ENCODE measurements around the gene ASF1B.
A peak's percentile ranks its signal among the peaks of the same experiment; 100 is the strongest.
"Not testable (repeated sequence)": the region's sequence is repeated elsewhere in the genome, so short reads cannot be mapped to it uniquely, and the experiment has no call there.

The ASF1B gene

GRCh38 chr19:14159059-14159458 is 22.7 kb upstream of the ASF1B start:
- no peak for DNase-seq (ENCODE audit: low spot score)

DNA sequence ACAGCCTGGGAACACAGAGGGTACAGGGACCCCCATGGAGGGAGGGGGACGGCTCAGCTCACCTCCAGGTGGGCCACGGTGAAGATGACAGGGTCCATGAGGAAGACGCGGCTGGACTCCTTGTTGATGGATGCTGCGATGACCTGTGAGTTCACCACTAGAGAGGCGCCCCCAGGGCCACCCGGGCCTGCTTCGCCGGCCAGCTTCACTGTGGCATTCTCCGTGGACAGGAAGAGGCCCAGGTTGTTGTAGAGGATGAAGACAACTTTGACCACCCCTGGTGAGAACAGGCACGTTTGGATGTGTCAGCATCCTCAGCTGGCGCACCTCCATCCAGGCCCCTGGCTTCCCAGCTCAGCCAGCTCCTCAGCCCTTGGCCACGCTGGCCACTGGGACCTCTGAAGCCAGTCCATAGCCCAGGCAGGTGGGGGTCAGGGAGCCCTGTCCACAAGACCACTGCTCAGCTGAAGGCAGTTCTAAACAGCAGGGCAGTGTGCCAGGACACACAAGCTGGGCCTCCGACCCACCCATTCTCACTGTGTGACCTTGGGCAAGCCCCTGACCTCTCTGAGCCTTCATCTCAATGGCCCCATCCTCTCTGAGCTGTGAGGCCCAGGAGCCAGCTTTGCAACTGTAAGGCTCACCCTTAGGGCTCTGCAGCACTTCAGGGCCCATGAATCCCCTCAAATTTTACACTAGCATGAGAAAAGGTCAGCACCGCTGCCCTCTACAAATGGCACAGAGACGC is 22.1 kb upstream of the ASF1B start:
- no peak for DNase-seq (ENCODE audit: low spot score)

DNA sequence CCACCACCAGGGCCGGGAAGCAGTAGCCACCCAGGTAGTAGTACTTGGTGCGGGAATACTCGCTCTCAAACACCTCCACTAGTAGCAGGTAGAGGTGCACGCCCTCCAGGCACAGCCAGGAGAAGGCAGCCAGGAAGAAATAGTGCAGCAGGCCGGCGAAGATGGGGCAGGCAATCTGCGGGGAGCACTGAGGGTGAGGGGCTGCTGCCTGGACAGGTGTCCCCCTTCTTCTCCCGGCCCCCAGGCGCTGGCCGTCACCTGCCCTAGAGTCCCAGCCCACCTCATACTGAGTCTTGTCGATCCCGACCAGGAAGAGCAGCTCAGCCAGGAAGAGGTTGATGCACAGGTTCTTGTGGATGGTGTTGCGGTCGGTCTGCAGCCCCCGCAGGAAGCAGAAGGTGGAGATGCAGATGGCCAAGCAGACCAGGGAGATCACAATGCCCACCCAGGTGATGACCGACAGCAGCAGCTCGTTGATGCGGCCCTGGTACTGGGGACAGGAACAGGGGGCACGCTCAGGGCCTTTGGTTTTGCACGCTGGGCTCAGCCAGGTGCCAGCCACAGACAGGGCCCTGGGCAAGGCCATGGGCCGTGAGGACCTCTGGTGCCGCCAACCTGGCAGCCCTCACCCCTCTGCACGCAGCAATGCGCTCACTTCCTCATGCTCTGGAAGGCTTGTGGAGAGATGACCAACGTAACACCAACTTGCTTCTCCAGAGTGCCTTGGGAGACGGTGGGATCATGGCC is 20.8 kb upstream of the ASF1B start:
- no peak for DNase-seq (ENCODE audit: low spot score)

- no peak for DNase-seq (ENCODE audit: low spot score)
Observed at GRCh38 chr19:14156122-14156521, 19.7 kb upstream of the ASF1B start.

- no peak for DNase-seq (ENCODE audit: low spot score)
Observed at GRCh38 chr19:14155371-14155770, 19.0 kb upstream of the ASF1B start.

- no peak for DNase-seq (ENCODE audit: low spot score)
Observed at GRCh38 chr19:14152713-14153112, 16.3 kb upstream of the ASF1B start.

GRCh38 chr19:14150770-14151661 is 14.6 kb upstream of the ASF1B start:
- DNase-seq (ENCODE audit: low spot score), result no peak

GRCh38 chr19:14150041-14150769 is 13.8 kb upstream of the ASF1B start:
- DNase-seq (ENCODE audit: low spot score), result no peak

- DNase-seq (ENCODE audit: low spot score), result peak; percentile 40
Observed at GRCh38 chr19:14149509-14149994, 13.2 kb upstream of the ASF1B start.

DNA sequence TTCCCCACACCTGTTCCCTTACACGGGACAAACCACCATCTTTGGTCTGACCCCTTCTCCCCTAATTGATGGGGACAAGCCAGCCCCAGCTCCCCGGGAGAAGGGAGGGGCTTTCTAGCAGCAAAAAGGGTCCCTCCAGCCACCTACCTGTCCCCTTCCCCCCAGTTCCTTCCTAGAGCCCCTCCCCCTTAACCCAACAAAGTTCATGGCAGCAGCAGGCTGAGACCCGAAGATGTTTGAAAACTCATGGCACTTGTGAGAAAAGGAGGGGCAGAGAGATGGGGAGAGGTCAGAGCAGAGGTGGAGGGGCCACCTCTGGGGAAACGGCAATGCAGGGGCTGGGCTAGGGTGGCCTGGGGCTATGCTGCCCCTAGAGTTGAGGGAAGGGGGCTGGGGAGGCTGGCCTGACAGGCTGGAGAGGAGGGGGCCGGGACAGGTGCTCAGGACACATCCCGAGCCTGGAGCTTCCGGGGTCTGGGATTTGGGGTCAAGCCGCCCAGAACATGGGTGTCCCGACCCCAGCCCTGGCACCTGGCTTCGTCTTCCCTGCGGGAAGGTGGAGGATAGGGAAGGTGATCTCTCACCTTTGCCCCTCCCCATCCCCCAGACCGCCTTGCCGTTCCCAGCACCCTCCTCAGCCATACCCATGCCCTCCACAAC is 12.5 kb upstream of the ASF1B start:
- no peak for DNase-seq (ENCODE audit: low spot score)

DNA sequence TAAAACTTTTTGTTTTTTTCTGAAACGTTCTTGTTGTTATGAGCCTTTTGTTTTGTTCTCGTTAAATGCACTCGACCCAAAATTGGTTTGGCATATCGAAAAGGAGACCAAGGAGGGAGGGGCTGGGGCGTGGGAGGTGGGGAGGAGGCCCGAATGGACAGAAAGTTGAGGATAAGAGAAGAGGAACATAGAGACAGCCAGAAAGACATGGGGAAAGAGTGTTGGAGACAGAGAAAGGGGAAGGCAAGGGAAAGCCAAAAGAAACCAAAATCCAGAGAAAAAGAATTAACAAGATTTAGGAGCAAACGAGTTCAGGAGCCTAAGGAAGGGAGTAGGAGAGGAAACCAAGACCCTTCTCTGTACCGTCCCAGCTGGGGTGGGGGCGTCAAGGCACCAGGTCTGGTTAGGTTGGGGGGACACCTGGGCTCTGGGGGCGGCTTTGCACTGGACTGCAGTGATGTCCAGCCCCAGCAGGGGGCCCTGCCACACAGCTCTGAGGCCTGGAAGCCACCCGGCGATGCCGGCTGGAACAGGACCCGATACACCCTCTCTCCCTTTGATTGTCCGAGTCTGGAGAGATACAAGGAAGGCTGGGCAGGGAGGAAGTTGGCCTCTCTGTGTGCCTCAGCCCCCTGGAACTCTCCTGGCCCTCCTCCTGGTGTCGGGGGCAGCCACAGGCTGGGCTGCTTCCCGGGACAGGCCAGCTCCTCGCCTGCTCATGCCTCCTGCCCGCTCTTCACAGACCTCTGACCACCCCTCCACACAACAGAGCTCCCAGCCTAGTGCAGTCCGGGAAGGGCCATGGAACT is 11.6 kb upstream of the ASF1B start:
- peak; percentile 37 for DNase-seq (ENCODE audit: low spot score)

- DNase-seq (ENCODE audit: low spot score), result no peak
Observed at GRCh38 chr19:14146789-14147216, 10.4 kb upstream of the ASF1B start.

- not testable (repeated sequence) for DNase-seq (ENCODE audit: low spot score)
Observed at GRCh38 chr19:14146169-14146568, 9.8 kb upstream of the ASF1B start.

DNA sequence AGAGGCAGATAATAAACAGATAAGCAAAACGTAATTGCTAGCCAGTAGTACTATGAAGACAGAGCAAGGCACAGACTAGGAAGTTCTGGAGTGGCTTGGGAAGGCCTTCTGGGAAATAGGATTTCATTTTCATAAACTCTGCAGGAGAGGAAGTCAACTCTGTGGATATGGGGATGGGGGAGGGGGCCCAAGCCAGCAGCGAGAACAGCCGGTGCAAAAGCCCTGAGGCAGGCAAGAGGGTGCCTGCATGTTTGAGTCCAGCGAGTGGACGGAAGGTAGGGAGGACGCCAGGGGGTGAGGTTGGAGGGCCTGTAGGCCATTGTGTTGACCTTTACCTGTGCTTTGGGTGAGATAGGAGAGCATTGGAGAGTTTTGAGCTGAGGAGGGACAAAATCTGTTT is 9.0 kb upstream of the ASF1B start:
- DNase-seq (ENCODE audit: low spot score), result no peak

DNA sequence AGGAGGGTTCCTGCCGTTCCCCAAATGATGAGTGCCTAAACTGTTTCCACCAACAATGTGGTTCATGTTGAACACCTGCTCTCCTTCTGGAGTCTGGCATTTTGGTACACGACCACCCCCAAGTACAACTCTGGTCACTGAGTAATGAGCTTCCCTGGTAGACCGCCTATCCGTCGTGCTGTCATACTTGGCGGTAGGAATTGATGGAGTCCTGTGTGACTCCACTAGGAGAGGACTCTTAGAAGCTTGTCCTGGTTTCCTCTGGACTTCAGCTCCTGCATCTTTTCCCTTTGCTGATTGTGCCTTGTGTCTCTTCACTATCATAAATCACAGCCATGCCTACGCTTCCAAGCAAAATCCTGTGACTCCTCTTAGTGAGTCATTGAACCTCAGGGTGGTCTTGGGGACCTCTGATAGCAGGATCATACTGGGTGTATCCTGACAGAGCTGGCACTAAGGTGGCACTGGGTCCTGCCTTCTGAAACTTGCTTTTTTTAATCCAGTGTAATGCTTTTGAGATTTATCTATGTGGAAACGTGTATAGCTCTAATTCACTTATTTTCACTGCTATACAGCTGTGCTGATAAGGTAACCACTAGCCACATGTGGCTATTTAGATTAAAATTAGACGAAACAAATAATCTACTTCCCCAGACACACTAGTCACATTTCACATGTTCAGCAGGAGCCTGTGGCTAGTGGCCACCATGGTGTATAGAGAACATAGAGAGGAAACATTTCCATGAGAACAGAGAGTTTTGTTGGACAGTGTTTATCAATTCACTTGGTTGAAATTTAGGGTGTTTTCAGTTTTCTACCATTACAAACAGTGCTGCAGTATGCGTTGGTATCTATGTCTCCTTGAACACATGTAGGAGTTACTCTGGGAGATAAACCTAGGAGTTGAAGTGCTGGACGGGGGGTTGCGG is 6.1 kb upstream of the ASF1B start:
- no peak for DNase-seq (ENCODE audit: low spot score)

DNA sequence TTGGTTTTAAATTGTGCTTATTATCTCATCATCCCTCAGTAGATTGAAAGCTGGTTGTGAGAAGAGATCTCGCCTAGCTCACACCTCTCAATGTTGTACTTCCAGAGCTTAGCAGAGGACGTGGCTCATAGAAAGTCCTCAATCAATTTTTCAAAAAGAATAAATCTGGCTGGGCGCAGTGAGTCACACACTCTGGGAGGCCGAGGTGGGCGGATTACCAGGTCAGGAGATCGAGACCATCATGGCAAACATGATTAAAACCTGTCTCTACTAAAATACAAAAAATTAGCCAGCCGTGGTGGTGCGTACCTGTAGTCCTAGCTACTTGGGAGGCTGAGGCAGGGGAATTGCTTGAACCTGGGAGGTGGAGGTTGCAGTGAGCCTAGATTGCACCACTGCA is 4.7 kb upstream of the ASF1B start:
- no peak for DNase-seq (ENCODE audit: low spot score)

- no peak for DNase-seq (ENCODE audit: low spot score)
Observed at GRCh38 chr19:14139944-14140343, 3.6 kb upstream of the ASF1B start.

- no peak for DNase-seq (ENCODE audit: low spot score)
Observed at GRCh38 chr19:14138576-14139265, 2.3 kb upstream of the ASF1B start.

Data from activated CD4-positive, alpha-beta T cell treated with anti-CD3 and anti-CD28 coated beads, Interleukin-2, Interleukin-4, amounts not matched to agents 100 ng/mL and 50 ng/mL, durations not matched to agents 16 hours and 8 hours (primary cell).